ENCODE measurements around the gene ONECUT1.

GRCh38 chr15:52735231-52736089 is 54.7 kb downstream of the ONECUT1 start:
- TF ChIP-seq POLR2A (IDR thresholded peaks at IDR 0.05) (no peak), CTCF (IDR thresholded peaks at IDR 0.05) (peak; percentile 81 to 92 (median 88))
